DMS79 treated with DMSO at 0.1 percent for 48 hours (cell line): Measurements from ENCODE around the gene ACIN1.
"Not testable (repeated sequence)": the region's sequence is repeated elsewhere in the genome, so short reads cannot be mapped to it uniquely, and the experiment has no call there.

Source experiments
- DNase-seq: peaks from one replicate; lab custom pipeline; 2025; lab: John Stamatoyannopoulos, UW

ACIN1 gene

DNA sequence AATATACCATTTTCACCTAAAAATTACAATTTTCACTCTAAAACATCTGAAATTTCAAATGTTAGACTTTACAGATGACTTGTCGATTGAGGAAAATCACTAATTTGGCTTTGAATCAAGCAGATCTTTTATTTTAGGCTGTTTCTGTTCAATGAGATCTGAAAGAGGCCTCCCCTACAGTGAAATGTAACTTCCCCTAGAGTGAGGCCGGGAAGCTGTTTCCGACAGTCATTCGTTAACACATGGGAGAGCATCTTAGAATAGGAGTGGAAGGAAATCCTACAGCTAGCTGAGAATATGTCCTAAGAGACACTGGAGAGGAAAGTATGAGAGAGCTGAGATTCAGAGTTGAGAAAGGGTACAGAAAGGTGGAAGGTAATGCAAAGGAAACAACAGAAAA is 79.3 kb downstream of the ACIN1 start:
- no peak for DNase-seq

DNA sequence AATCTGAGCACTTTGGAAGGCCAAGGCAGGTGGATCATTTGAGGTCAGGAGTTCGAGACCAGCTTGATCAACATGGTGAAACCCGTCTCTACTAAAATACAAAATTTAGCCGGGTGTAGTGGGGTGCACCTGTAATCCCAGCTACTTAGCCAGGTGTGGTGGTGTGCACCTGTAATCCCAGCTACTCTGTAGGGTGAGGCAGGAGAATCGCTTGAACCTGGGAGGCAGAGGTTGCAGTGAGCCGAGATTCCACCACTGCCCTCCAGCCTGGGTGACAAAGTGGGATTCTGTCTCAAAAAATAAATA is 81.2 kb downstream of the ACIN1 start:
- not testable (repeated sequence) for DNase-seq

DNA sequence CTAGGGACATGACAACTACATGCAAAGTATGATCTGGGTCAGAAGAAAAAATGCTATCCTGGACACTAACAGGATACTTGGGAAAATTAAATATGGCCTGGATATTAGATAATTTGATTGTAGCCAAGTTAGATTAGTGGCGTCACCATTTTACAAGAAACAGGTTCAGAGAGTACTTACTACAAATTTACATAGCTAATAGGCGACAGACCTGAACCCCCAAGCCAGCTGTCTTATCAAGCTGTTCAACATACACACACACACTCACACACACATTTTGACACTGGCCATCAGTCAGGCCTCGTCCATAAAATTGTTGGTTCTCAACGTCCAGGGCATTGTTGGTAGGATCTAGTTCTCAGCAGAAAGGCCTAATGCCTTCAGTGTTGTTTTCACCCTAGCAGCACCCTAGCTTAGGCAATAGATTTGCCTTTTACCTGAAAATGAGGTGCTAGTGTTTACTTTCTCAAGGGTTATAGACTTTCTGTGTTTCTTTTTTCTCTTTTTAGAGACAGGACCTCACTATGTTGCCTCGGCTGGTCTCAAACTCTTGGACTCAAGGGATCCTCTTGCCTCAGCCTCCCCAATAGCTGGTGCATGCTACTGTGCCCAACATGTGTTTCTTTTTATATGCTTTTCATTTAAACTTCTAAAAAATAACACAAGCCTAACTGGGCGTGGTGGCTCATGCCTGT is 81.7 kb downstream of the ACIN1 start:
- DNase-seq, result no peak

DNA sequence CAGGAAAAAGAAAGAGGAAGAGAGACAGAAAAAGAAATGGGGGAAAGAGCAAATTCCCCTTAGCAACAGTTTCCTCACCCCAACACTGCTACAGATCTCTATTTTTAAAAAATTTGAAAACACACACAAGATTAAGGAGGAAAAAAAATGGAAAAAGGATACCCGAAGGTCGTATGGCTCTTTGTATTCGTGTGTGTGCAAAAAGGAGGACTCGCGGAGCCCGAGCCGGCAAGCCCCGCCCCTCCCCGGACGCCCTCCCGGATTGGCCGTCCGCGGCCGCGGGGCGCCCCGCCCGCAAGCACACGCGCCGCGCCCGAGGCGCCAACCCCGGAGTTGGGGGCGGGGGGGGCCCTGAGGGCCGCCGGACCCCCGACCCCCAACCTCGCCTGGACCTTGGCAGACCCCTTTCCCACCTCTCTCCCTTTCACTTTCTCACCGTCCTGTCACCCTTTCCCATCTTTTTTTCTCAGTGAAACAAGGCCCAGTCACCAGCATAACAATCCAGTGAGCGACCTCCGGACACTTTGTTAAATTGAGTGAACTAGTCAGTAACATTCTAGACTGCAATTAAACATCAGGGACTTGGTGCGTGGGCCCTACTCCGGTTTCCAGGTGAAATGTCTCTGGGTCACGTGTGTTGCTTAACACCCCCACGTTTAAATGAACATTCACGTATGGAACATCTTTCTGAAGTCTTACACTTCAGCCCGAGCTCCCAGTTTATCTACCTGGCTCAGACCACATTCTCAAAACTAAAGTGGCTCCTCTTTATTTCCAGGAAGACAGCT is 84.8 kb downstream of the ACIN1 start, which contains the start of gene C14orf93:
C14orf93 (minus strand) TSS at position 205 of the 788 bp plus-strand sequence. CDS start 11,120 bp downstream, outside the sequence.
- DNase-seq, result peak; percentile 88

DNA sequence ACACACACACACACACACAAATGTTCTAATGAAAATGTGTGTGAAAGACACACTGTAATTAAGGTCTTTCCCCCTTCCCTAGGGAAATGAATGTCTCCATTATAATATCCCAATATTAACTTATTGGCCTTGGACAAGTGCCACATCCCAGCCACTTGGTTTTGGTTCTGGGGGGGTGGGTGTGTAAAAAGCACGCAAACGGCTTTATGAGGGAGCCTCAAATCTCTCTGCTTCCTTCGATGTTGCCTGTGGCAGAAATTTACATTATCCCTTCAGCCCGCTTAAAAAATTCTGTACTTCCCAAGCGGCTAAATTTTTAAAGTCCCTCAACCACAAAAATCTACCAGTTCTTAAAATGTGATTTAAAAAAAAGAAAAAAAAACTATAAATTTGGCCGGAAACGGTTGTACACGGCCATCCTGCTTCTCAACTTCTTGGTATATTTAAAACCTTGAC is 85.4 kb downstream of the ACIN1 start:
- DNase-seq, result peak; percentile 80

DNA sequence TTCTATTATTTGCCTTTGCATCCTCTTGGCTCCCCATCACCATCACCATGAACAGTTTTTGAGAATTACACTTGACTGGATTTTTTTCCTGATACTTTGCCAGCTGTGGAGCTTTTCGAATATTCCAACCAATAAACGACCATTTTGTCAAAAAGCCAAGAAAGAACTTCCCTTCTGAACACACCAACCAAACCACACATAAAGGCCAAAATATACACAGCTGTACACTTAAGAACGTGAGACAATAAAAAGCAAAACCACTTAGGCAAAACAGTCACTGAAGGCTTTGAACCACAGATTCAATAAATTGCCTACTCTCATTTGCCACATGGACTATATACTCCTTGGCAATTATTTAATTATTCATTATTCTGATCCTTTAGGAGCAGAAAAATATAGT is 86.1 kb downstream of the ACIN1 start:
- DNase-seq, result peak; percentile 98
